HepG2 (cell line): ENCODE results near the gene OR2W1. TPM values are rescaled to one million over a fixed set of nuclear protein-coding genes. Genes with fewer than 3 reads are reported as not detected.

Source experiments
- CEBPB ChIP-seq: IDR thresholded peaks from 2 replicates; pipeline ENCODE4 v1.6.1; 2011; ENCODE audit warnings: low read depth, low read length, improper control_type of control experiment, borderline replicate concordance
- HOXD1 ChIP-seq: sonication (generic); formaldehyde crosslinking; IDR thresholded peaks from 2 replicates; pipeline ENCODE4 v1.5.0; 2020; ENCODE audit warnings: missing genetic modification reagents
- ISL2 ChIP-seq: sonication (generic); formaldehyde crosslinking; IDR thresholded peaks from 2 replicates; pipeline ENCODE4 v1.5.0; 2020; ENCODE audit warnings: missing genetic modification reagents
- MYNN ChIP-seq: sonication (generic); formaldehyde crosslinking; IDR thresholded peaks from 2 replicates; pipeline ENCODE4 v1.4.0; 2020; ENCODE audit warnings: mild to moderate bottlenecking, low read depth, missing genetic modification reagents
- PITX1 ChIP-seq: sonication (generic); formaldehyde crosslinking; IDR thresholded peaks from 2 replicates; pipeline ENCODE4 v1.5.1; 2020; ENCODE audit warnings: mild to moderate bottlenecking, missing genetic modification reagents
- SIN3B ChIP-seq: fragments of 150-350 bp; IDR thresholded peaks from 2 replicates; pipeline ENCODE4 v1.6.1; 2014; ENCODE audit warnings: low read length
- STAT5B ChIP-seq: sonication (generic); formaldehyde crosslinking; IDR thresholded peaks from 2 replicates; pipeline ENCODE4 v1.4.0; 2020; ENCODE audit warnings: missing genetic modification reagents
- ZBTB8A ChIP-seq: sonication (generic); formaldehyde crosslinking; IDR thresholded peaks from 2 replicates; pipeline ENCODE4 v1.4.0; 2020; ENCODE audit warnings: mild to moderate bottlenecking, low read depth, missing genetic modification reagents, borderline replicate concordance
- polyA plus RNA-seq, 8 experiments: library from polyadenylated mRNA; depleted of rRNA in 3 of 8; stranded (reverse) in 7 of 8; unstranded in 1 of 8; fragments of >200 nt; fragmentation: Illumina TruSeq in 4 of 8; extraction: Trizol in 4 of 8; gene quantifications; 2 replicates each; pipeline versions ENCODE4 v1.2.1 to v1.2.3, GENCODE V29; 2011 to 2016; ENCODE audit warnings: low read depth in 4 of 8, missing spikeins in 1 of 8, mixed read lengths in 1 of 8; ENCODE audit not compliant: insufficient read depth in 1 of 8
- total RNA-seq, 5 experiments: library from RNA; depleted of rRNA; stranded (reverse); fragments of >200 nt; fragmentation: Illumina TruSeq; extraction: Trizol; gene quantifications; 2 replicates each; pipeline ENCODE4 v1.2.3, GENCODE V29; 2016; ENCODE audit warnings: low read depth in 1 of 5
- TF ChIP-seq, protein P1 (sequence below): sonication (generic); formaldehyde crosslinking; IDR thresholded peaks from 2 replicates; pipeline ENCODE4 v1.4.0; 2020; ENCODE audit warnings: mild to moderate bottlenecking, missing genetic modification reagents
- TF ChIP-seq, protein P2 (sequence below): sonication (generic); formaldehyde crosslinking; IDR thresholded peaks from 2 replicates; pipeline ENCODE4 v1.5.0; 2020; ENCODE audit warnings: mild to moderate bottlenecking, missing genetic modification reagents
- TF ChIP-seq, protein P3 (sequence below): sonication (generic); formaldehyde crosslinking; IDR thresholded peaks from 2 replicates; pipeline ENCODE4 v1.4.0; 2020; ENCODE audit warnings: mild to moderate bottlenecking, missing genetic modification reagents
- TF ChIP-seq, protein P4 (sequence below): IDR thresholded peaks from 2 replicates; pipeline ENCODE4 v1.4.0; 2020; ENCODE audit warnings: mild to moderate bottlenecking, missing genetic modification reagents
- TF ChIP-seq, protein P5 (sequence below): sonication (generic); formaldehyde crosslinking; IDR thresholded peaks from 2 replicates; pipeline ENCODE4 v1.5.0; 2020; ENCODE audit warnings: mild to moderate bottlenecking, missing genetic modification reagents, moderate library complexity

The OR2W1 gene
- total and polyA plus RNA-seq, 2 of the 13 experiments (the other 11 are each of a cell fraction or from before 2014, with no cell fraction given), result not detected

DNA sequence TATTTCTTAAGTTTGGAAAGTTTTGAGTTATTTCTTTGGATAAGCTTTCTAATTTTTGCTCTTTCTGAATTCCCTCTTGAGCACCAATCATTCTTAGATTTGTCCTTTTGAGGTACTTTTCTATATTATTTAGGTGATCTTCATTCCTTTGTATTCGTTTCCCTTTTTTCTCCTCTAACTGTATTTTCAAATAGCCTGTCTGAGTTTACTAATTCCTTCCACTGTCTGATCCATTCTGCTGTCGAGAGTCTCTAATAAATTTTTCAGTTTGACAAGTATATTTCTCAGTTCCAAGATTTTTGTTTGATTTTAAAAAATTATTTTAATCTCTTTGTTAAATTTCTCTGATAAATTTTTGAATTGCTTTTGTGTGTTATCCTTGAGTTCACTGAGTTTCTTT, 23.5 kb downstream of the OR2W1 start (continued):
- TF ChIP-seq, protein P1, sequence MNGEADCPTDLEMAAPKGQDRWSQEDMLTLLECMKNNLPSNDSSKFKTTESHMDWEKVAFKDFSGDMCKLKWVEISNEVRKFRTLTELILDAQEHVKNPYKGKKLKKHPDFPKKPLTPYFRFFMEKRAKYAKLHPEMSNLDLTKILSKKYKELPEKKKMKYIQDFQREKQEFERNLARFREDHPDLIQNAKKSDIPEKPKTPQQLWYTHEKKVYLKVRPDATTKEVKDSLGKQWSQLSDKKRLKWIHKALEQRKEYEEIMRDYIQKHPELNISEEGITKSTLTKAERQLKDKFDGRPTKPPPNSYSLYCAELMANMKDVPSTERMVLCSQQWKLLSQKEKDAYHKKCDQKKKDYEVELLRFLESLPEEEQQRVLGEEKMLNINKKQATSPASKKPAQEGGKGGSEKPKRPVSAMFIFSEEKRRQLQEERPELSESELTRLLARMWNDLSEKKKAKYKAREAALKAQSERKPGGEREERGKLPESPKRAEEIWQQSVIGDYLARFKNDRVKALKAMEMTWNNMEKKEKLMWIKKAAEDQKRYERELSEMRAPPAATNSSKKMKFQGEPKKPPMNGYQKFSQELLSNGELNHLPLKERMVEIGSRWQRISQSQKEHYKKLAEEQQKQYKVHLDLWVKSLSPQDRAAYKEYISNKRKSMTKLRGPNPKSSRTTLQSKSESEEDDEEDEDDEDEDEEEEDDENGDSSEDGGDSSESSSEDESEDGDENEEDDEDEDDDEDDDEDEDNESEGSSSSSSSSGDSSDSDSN (CRISPR knock-in tag), result no peak
- TF ChIP-seq SIN3B (no peak), ISL2 (no peak), PITX1 (CRISPR knock-in tag) (no peak), CEBPB (no peak), HOXD1 (CRISPR knock-in tag) (no peak), MYNN (CRISPR knock-in tag) (no peak), ZBTB8A (CRISPR knock-in tag) (no peak), STAT5B (CRISPR knock-in tag) (no peak)
- TF ChIP-seq, protein P2, sequence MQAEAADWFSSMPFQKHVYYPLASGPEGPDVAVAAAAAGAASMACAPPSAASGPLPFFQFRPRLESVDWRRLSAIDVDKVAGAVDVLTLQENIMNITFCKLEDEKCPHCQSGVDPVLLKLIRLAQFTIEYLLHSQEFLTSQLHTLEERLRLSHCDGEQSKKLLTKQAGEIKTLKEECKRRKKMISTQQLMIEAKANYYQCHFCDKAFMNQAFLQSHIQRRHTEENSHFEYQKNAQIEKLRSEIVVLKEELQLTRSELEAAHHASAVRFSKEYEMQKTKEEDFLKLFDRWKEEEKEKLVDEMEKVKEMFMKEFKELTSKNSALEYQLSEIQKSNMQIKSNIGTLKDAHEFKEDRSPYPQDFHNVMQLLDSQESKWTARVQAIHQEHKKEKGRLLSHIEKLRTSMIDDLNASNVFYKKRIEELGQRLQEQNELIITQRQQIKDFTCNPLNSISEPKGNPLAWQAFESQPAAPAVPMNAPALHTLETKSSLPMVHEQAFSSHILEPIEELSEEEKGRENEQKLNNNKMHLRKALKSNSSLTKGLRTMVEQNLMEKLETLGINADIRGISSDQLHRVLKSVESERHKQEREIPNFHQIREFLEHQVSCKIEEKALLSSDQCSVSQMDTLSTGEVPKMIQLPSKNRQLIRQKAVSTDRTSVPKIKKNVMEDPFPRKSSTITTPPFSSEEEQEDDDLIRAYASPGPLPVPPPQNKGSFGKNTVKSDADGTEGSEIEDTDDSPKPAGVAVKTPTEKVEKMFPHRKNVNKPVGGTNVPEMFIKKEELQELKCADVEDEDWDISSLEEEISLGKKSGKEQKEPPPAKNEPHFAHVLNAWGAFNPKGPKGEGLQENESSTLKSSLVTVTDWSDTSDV (CRISPR knock-in tag), result no peak
- TF ChIP-seq, protein P3, sequence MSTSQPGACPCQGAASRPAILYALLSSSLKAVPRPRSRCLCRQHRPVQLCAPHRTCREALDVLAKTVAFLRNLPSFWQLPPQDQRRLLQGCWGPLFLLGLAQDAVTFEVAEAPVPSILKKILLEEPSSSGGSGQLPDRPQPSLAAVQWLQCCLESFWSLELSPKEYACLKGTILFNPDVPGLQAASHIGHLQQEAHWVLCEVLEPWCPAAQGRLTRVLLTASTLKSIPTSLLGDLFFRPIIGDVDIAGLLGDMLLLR (CRISPR knock-in tag), result no peak
- TF ChIP-seq, protein P4, sequence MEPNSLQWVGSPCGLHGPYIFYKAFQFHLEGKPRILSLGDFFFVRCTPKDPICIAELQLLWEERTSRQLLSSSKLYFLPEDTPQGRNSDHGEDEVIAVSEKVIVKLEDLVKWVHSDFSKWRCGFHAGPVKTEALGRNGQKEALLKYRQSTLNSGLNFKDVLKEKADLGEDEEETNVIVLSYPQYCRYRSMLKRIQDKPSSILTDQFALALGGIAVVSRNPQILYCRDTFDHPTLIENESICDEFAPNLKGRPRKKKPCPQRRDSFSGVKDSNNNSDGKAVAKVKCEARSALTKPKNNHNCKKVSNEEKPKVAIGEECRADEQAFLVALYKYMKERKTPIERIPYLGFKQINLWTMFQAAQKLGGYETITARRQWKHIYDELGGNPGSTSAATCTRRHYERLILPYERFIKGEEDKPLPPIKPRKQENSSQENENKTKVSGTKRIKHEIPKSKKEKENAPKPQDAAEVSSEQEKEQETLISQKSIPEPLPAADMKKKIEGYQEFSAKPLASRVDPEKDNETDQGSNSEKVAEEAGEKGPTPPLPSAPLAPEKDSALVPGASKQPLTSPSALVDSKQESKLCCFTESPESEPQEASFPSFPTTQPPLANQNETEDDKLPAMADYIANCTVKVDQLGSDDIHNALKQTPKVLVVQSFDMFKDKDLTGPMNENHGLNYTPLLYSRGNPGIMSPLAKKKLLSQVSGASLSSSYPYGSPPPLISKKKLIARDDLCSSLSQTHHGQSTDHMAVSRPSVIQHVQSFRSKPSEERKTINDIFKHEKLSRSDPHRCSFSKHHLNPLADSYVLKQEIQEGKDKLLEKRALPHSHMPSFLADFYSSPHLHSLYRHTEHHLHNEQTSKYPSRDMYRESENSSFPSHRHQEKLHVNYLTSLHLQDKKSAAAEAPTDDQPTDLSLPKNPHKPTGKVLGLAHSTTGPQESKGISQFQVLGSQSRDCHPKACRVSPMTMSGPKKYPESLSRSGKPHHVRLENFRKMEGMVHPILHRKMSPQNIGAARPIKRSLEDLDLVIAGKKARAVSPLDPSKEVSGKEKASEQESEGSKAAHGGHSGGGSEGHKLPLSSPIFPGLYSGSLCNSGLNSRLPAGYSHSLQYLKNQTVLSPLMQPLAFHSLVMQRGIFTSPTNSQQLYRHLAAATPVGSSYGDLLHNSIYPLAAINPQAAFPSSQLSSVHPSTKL (CRISPR knock-in tag), result no peak
- TF ChIP-seq, protein P5, sequence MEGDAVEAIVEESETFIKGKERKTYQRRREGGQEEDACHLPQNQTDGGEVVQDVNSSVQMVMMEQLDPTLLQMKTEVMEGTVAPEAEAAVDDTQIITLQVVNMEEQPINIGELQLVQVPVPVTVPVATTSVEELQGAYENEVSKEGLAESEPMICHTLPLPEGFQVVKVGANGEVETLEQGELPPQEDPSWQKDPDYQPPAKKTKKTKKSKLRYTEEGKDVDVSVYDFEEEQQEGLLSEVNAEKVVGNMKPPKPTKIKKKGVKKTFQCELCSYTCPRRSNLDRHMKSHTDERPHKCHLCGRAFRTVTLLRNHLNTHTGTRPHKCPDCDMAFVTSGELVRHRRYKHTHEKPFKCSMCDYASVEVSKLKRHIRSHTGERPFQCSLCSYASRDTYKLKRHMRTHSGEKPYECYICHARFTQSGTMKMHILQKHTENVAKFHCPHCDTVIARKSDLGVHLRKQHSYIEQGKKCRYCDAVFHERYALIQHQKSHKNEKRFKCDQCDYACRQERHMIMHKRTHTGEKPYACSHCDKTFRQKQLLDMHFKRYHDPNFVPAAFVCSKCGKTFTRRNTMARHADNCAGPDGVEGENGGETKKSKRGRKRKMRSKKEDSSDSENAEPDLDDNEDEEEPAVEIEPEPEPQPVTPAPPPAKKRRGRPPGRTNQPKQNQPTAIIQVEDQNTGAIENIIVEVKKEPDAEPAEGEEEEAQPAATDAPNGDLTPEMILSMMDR, result no peak
